Testis (tissue), 2 donors: ENCODE results near the gene ABAT.

Experiments
- POLR2A ChIP-seq: fragments of 450-650 bp; IDR thresholded peaks from one replicate; pipeline ENCODE4 v1.6.1; 2017; ENCODE audit warnings: antibody characterized with exemption, mild to moderate bottlenecking, moderate library complexity
- TF ChIP-seq, protein P1 (sequence below), 3 experiments: fragments of 450-650 bp in 2 of 3; fragments of 200-600 bp in 1 of 3; sonication (generic) in 1 of 3; IDR thresholded peaks; one replicate each; pipeline ENCODE4 v1.5.1; 2016 to 2019; ENCODE audit warnings: antibody characterized with exemption in 3 of 3, mild to moderate bottlenecking in 2 of 3, moderate library complexity in 1 of 3

DNA sequence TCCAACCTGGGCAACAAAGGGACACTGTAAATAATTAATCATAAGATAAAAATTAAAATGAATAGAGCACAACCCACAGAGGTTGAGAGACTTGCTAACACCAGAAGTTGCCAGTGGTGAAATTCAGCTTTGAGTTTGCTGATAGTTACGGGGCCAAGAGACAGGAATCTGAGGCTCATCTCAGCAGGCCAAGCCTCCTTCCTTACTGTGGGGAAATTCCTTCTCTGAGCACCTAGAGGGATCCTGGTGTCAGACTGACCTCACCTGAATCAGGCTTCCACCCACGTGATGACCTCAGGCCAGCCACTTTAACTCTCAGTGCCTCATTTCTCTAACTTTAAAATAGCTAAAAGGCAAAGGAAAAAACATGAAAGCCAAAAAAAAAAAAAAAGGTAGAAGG, 4.7 kb downstream of the ABAT start:
- TF ChIP-seq, protein P1, sequence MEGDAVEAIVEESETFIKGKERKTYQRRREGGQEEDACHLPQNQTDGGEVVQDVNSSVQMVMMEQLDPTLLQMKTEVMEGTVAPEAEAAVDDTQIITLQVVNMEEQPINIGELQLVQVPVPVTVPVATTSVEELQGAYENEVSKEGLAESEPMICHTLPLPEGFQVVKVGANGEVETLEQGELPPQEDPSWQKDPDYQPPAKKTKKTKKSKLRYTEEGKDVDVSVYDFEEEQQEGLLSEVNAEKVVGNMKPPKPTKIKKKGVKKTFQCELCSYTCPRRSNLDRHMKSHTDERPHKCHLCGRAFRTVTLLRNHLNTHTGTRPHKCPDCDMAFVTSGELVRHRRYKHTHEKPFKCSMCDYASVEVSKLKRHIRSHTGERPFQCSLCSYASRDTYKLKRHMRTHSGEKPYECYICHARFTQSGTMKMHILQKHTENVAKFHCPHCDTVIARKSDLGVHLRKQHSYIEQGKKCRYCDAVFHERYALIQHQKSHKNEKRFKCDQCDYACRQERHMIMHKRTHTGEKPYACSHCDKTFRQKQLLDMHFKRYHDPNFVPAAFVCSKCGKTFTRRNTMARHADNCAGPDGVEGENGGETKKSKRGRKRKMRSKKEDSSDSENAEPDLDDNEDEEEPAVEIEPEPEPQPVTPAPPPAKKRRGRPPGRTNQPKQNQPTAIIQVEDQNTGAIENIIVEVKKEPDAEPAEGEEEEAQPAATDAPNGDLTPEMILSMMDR (IDR thresholded peaks at IDR 0.05) = no peak
- no peak for TF ChIP-seq POLR2A
